CD4-positive, alpha-beta T cell treated with Interleukin-17A for 4 hours (primary cell): ENCODE data around the gene CRABP2.
A peak's percentile ranks its signal among the peaks of the same experiment; 100 is the strongest.

Source experiments
- DNase-seq: peaks from one replicate; pipeline ENCODE4 v3.0.0-alpha.2; 2020; ENCODE audit warnings: mixed read lengths

The CRABP2 gene

GRCh38 chr1:156689035-156689952 is 16.1 kb downstream of the CRABP2 start:
- peak; percentile 82 for DNase-seq

GRCh38 chr1:156684227-156684782 is 21.1 kb downstream of the CRABP2 start:
- DNase-seq, result peak; percentile 39

- DNase-seq, result no peak
These were observed 23.1 kb downstream of the CRABP2 start for GRCh38 chr1:156682166-156682890.

- no peak for DNase-seq
These were observed 24.0 kb downstream of the CRABP2 start for GRCh38 chr1:156681196-156681960.

- DNase-seq, result no peak
These were observed 25.3 kb downstream of the CRABP2 start for GRCh38 chr1:156680056-156680455.

- peak; percentile 51 for DNase-seq
These were observed 27.5 kb downstream of the CRABP2 start for GRCh38 chr1:156677616-156678596.

- DNase-seq, result no peak
These were observed 28.4 kb downstream of the CRABP2 start, which contains the start of gene NES for GRCh38 chr1:156676820-156677615. NES (minus strand) TSS chr1:156677407; CDS start chr1:156677264, 143 bp downstream.

- no peak for DNase-seq
These were observed 29.1 kb downstream of the CRABP2 start for GRCh38 chr1:156676114-156676819.

GRCh38 chr1:156675210-156676113 is 29.9 kb downstream of the CRABP2 start:
- no peak for DNase-seq

GRCh38 chr1:156673387-156674121 is 31.8 kb downstream of the CRABP2 start:
- no peak for DNase-seq

- no peak for DNase-seq
These were observed 33.6 kb downstream of the CRABP2 start for GRCh38 chr1:156671804-156672203.

- no peak for DNase-seq
These were observed 34.6 kb downstream of the CRABP2 start for GRCh38 chr1:156670791-156671190.

GRCh38 chr1:156670359-156670758 is 35.0 kb downstream of the CRABP2 start:
- DNase-seq, result no peak

- no peak for DNase-seq
These were observed 35.6 kb downstream of the CRABP2 start for GRCh38 chr1:156669794-156670193.

- DNase-seq, result no peak
These were observed 36.4 kb downstream of the CRABP2 start for GRCh38 chr1:156668801-156669637.

GRCh38 chr1:156667968-156668709 is 37.2 kb downstream of the CRABP2 start:
- no peak for DNase-seq
